Cardiac septum (tissue), 1 donor: ENCODE measurements around the gene CCSER2. TPM values are rescaled to one million over a fixed set of nuclear protein-coding genes. Genes with fewer than 3 reads are reported as not detected.
"Not testable (repeated sequence)": the region's sequence is repeated elsewhere in the genome, so short reads cannot be mapped to it uniquely, and the experiment has no call there.

Source experiments
- DNase-seq: peaks from one replicate; pipeline ENCODE4 v3.0.0-alpha.2; 2020; ENCODE audit warnings: low spot score
- intact Hi-C: fragments of 100-400 bp; cut with DNase I; formaldehyde crosslinking; loops from one replicate; pipeline ENCODE4 v1.14.0; 2022
- long read RNA-seq: library from polyadenylated mRNA; unstranded; transcript quantifications from one replicate; pipeline ENCODE4 v2.0.0, GENCODE V29; 2021
- total RNA-seq: library from RNA; stranded (reverse); fragmentation: NEBNext Ultra II Directional; extraction: Animal tissue kit (Norgen Biotek cat#: 25700); gene quantifications from one replicate; pipeline ENCODE4 v1.2.1, GENCODE V29; 2021
- donor health status: DM: no; HTN: no; CAD: no.

Gene CCSER2
- 193 TPM for total RNA-seq
- long read RNA-seq, full-length matches to known transcripts, result 34 of 163 reads
- long read RNA-seq, partial matches to known transcripts, result 101 of 163 reads
- long read RNA-seq, other reads (novel, unspliced or antisense), result 28 of 163 reads

- peak; percentile 99 for DNase-seq
- intact Hi-C loops, result loop anchor here (5.0 kb wide), 1 partner anchor 99 kb away; no protein-coding TSS in a partner anchor
Measured at GRCh38 chr10:84328418-84329195, at the start of gene CCSER2. TSS of gene CCSER2 (plus strand) at chr10:84328589. CDS start at chr10:84371053, 42,464 bp downstream.

- intact Hi-C loops, result not testable (repeated sequence)
Measured at GRCh38 chr10:84279876-84280475, 48.4 kb upstream of the CCSER2 start.

GRCh38 chr10:84286695-84287094, 41.7 kb upstream of the CCSER2 start:
- intact Hi-C loops, result no loop called here

More at GRCh38 chr10:84279876-84280475, 48.4 kb upstream of the CCSER2 start:
- not testable (repeated sequence) for DNase-seq

GRCh38 chr10:84288151-84288550, 40.2 kb upstream of the CCSER2 start:
- intact Hi-C loops, result no loop called here

More at GRCh38 chr10:84286695-84287094, 41.7 kb upstream of the CCSER2 start:
- no peak for DNase-seq

GRCh38 chr10:84289521-84290200, 38.7 kb upstream of the CCSER2 start:
- no peak for DNase-seq
- intact Hi-C loops, result no loop called here

More at GRCh38 chr10:84288151-84288550, 40.2 kb upstream of the CCSER2 start:
- DNase-seq, result no peak

- no peak for DNase-seq
- intact Hi-C loops, result no loop called here
Measured at GRCh38 chr10:84290235-84290634, 38.2 kb upstream of the CCSER2 start.

- intact Hi-C loops, result no loop called here
- DNase-seq, result no peak
Measured at GRCh38 chr10:84291384-84291783, 37.0 kb upstream of the CCSER2 start.

- intact Hi-C loops, result no loop called here
- no peak for DNase-seq
Measured at GRCh38 chr10:84292502-84292901, 35.9 kb upstream of the CCSER2 start.

GRCh38 chr10:84293171-84293570, 35.2 kb upstream of the CCSER2 start:
- intact Hi-C loops, result no loop called here

GRCh38 chr10:84293574-84294016, 34.8 kb upstream of the CCSER2 start:
- intact Hi-C loops, result no loop called here

More at GRCh38 chr10:84293171-84293570, 35.2 kb upstream of the CCSER2 start:
- DNase-seq, result no peak

GRCh38 chr10:84294766-84295447, 33.5 kb upstream of the CCSER2 start:
- intact Hi-C loops, result no loop called here
- DNase-seq, result no peak

More at GRCh38 chr10:84293574-84294016, 34.8 kb upstream of the CCSER2 start:
- DNase-seq, result no peak

- intact Hi-C loops, result no loop called here
- DNase-seq, result no peak
Measured at GRCh38 chr10:84296091-84296981, 32.1 kb upstream of the CCSER2 start.

- no peak for DNase-seq
- intact Hi-C loops, result no loop called here
Measured at GRCh38 chr10:84298057-84298456, 30.3 kb upstream of the CCSER2 start.

GRCh38 chr10:84302223-84302622, 26.2 kb upstream of the CCSER2 start:
- no peak for DNase-seq
- intact Hi-C loops, result no loop called here

GRCh38 chr10:84306751-84307384, 21.5 kb upstream of the CCSER2 start:
- no peak for DNase-seq
- intact Hi-C loops, result no loop called here

GRCh38 chr10:84308021-84308420, 20.4 kb upstream of the CCSER2 start:
- no peak for DNase-seq
- intact Hi-C loops, result no loop called here

- DNase-seq, result no peak
Measured at GRCh38 chr10:84308481-84309304, 19.7 kb upstream of the CCSER2 start.

More at GRCh38 chr10:84308481-84309304, 19.7 kb upstream of the CCSER2 start:
- intact Hi-C loops, result no loop called here
